Coronary artery (tissue), 2 donors: ENCODE results near the gene SETD3.

Experiments used
- DNase-seq: peaks from one replicate; pipeline ENCODE4 v3.0.0-alpha.2; 2017; ENCODE audit warnings: low spot score
- H3K27ac ChIP-seq, 2 donors: fragments of 200-600 bp; sonication (generic); one replicate each; pipeline ENCODE4 v1.5.1; 2016 to 2019
- H3K4me3 ChIP-seq: fragments of 200-600 bp; sonication (generic); 2 replicates; pipeline ENCODE4 v1.5.1; 2016; ENCODE audit warnings: mild to moderate bottlenecking, moderate library complexity
- TF ChIP-seq, protein P1 (sequence below): fragments of 200-600 bp; sonication (generic); IDR thresholded peaks from one replicate; pipeline ENCODE4 v1.5.1; 2019; ENCODE audit warnings: antibody characterized with exemption

The SETD3 gene

DNA sequence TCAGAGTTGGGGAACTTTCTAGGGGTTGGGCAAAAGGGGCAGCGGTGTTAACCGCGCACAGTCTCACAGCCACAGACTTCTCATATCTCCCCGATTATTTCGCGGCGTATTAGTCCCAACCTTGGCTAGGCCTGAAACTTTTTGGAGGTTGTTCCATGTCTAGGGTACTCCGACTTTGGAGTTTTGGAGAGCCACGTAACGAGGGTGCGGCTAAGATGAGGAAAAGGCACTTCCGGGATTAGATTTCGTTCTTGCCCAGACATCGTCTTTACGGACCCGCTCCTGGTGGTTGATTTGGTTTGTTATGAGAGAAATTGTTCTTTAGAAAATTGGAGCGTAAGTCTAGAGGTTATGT lies 1.1 kb upstream of the SETD3 start:
- no peak for DNase-seq
- Histone ChIP-seq H3K4me3 (peak overlapping the region; percentile 96), H3K27ac (peak overlapping the region; percentile 93 to 98)
- TF ChIP-seq, protein P1, sequence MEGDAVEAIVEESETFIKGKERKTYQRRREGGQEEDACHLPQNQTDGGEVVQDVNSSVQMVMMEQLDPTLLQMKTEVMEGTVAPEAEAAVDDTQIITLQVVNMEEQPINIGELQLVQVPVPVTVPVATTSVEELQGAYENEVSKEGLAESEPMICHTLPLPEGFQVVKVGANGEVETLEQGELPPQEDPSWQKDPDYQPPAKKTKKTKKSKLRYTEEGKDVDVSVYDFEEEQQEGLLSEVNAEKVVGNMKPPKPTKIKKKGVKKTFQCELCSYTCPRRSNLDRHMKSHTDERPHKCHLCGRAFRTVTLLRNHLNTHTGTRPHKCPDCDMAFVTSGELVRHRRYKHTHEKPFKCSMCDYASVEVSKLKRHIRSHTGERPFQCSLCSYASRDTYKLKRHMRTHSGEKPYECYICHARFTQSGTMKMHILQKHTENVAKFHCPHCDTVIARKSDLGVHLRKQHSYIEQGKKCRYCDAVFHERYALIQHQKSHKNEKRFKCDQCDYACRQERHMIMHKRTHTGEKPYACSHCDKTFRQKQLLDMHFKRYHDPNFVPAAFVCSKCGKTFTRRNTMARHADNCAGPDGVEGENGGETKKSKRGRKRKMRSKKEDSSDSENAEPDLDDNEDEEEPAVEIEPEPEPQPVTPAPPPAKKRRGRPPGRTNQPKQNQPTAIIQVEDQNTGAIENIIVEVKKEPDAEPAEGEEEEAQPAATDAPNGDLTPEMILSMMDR: no peak

DNA sequence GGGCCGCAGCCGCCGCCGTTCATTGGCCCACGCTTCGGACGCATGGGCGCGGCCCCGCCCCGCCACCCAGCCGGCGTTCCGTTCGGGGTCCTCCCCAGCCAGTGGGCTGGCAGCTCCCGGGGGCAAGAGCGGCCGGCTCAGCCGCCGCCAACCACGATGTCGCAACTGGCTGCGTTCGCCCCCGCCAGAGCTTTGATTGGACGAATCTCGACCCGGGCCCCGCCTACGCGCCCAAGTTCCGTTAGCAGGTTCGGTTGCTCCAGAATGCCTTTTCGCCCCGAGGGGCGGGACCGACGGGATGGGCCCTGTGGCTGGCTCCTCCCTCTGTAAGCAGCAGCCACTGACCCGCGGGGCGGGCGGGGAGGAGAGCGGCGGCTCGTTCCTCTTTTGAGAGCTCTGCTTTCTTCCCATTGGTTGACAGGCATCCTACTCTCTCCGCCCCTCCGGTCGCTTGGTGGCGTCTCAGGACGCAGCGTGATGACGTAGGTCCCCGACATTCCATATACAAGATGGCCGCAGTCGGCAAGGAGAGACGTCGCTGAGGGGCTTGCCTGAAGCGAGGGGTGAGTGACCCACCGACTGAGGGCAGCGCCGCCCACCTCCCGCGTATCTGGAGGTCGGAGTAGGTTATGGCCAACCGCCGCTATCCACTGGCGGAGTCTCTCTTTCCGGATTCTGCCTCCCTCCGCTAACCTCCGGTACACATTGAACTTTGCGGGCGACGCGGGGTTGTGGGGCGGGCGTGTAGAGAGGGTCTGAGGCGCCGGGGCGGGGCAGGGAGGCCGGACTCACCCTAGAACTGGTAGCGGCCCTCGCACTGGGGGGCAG lies 472 bp upstream of the SETD3 start, which contains the start of gene CCNK:
Gene CCNK, plus strand, starts transcription at position 493 of the 828 bp plus-strand sequence. CDS start 11,269 bp downstream, outside the sequence.
- TF ChIP-seq, protein P1: no peak
- DNase-seq: peak; percentile 100
- Histone ChIP-seq H3K4me3 (peak within 1 kb of the TSS; percentile 98), H3K27ac (peak within 1 kb of the TSS; percentile 95 to 98)

DNA sequence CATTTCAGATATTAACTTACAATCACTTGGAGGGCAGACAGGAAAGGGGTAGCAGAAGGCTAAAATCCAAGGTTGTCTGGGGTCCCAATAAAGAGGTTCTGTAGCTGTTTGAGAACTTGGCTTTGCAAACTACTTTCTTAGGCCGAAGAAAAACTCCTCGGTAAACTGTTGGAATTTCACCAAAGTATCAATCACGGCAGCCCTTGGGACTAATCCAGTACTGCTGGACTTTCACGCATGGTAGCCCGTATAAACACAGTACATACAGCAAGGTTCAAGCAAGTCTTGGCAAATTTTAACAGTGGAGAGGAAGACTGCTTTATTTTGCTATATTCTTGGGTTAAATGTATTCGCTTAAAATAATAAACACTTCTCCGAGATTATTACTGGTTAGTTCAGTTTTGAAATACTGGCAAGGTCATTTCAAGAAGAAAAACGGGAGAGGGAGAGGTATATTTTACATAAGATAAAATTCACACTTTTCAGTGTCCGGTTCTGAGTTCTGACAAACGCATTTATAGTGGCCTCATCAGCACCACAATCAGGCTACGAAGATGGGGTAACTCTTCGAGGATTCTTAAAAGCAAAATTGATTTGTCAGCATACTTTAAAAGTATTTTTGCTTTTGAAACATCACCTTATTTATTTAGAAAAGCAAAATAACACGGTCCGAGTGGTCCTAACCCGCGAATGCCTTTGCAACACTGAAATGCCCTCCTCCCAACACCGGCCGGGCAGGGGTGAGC lies 1.3 kb downstream of the SETD3 start:
- TF ChIP-seq, protein P1: no peak
- Histone ChIP-seq H3K27ac (peak overlapping the region; percentile 95 to 98), H3K4me3 (peak overlapping the region; percentile 98)
- no peak for DNase-seq

- H3K27ac ChIP-seq: no peak overlapping the region
- TF ChIP-seq, protein P1: no peak
- DNase-seq: no peak
- H3K4me3 ChIP-seq: no peak overlapping the region
Measured at GRCh38 chr14:99478128-99478527, 2.5 kb downstream of the SETD3 start.

DNA sequence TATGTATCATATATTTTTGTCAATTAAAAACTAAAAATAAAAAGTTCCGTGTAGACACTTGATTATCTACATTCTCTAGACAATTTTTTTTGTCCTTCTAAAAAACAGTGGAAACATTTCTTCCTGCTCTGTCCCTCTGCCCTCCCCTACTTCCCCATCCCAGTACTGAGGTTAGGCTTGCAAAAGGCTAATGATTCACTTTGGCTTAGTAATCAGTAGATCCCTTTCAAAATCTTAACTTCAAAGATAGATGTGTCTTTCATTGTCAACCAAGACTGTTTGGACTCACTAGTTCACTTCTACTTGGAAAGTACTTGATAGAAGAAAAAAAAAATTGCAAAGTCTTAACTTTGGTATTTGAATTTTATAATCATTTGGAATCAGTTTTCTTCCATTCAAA lies 3.8 kb downstream of the SETD3 start:
- DNase-seq: no peak
- Histone ChIP-seq H3K4me3 (no peak overlapping the region), H3K27ac (no peak overlapping the region)
- TF ChIP-seq, protein P1: no peak

DNA sequence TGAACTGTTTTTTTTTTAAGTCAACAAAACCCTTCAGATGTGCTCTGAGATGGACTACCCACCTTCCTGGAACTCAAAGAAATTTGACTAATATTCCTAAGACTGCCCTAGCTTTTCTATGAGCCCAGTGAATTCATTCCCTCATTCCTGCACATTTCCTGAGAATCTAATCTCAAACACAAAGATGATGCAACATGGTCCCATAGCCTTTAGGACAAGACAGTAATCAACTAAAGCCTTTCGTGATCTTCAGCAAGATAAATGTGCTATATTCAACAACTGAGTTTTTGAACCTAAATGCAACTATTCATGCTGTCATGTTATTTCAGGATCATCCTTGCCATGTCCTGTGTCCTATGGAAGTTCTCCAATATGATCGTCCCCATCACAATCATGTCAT lies 5.0 kb downstream of the SETD3 start:
- no peak for DNase-seq
- Histone ChIP-seq H3K4me3 (no peak overlapping the region), H3K27ac (no peak overlapping the region)
- TF ChIP-seq, protein P1: no peak
